ENCODE measurements around the gene PGLYRP1.

PGLYRP1 gene

DNA sequence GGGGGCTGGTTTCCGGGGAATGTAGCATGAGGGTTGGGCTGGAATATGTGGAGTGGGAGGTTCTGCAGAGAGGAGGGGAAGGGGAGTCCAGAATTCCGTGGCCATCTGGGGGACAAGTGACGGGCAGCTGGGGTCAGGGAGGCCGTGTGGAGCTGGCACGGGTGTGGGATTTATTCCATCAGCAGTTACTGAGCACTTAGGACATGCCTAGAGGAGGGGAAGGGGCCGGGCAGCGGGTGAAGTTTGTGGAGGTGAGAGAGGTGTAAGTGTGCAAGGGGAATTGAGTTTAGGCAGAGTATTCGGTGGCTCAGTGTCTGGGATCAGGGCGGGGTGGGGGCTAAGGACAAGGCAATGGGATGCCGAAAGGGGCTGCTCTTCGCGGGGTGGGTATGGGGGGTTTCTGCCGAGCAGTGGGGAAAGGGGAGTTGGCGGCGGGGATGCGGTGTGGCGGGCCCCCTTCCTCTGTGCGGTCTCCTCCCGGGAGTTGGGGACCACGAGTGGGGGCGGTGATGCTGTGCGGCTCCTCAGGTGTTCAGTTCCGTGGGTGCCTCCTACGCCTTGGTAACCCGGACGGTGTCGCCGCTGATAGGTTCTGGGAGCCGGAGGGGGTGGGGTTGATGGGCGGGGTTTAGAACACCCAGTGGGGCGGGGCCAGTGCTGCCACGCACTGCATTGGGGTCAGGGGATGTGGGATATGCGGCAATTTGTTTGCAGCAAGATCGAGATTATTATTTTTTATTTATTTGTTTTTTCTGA is 22.2 kb downstream of the PGLYRP1 start:
- H3K4me1 ChIP-seq: peaks cover 20 to 39% (median 29%) of the 10 kb centered on the region in 10 experiments
- peak overlapping the region; percentile 24 to 58 (median 51); a peak in 19 of 22 replicates for H3K4me2 ChIP-seq
- peaks cover 0 to 46% (median 15%) of the 10 kb centered on the region in 11 experiments; a peak in 15 of 22 replicates for H3K36me3 ChIP-seq
- no peak overlapping the region for H3K27ac ChIP-seq
- peaks cover 0 to 55% (median 36%) of the 10 kb centered on the region in 11 experiments; a peak in 19 of 22 replicates for H4K20me1 ChIP-seq
- H3K27me3 ChIP-seq: peaks cover 18 to 31% (median 28%) of the 10 kb centered on the region in 11 experiments
- no peaks in the 10 kb centered on the region for H3K9me3 ChIP-seq (replicated peaks in 1 of 11)
- H3K4me3 ChIP-seq: no peak overlapping the region
- TF ChIP-seq Cebpa-rat (IDR thresholded peaks at IDR 0.05): no peak
- H3K9ac ChIP-seq: no peak overlapping the region

- no peak overlapping the region for H3K27ac ChIP-seq
- peak overlapping the region; percentile 24 to 58 (median 51); a peak in 19 of 22 replicates for H3K4me2 ChIP-seq
- no peak overlapping the region for H3K4me3 ChIP-seq
- H3K9ac ChIP-seq: no peak overlapping the region
- H3K36me3 ChIP-seq: peaks cover 0 to 36% (median 14%) of the 10 kb centered on the region in 11 experiments; a peak in 15 of 22 replicates
- no peaks in the 10 kb centered on the region for H3K9me3 ChIP-seq (replicated peaks in 1 of 11)
- peaks cover 20 to 40% (median 30%) of the 10 kb centered on the region in 10 experiments for H3K4me1 ChIP-seq
- TF ChIP-seq Cebpa-rat (IDR thresholded peaks at IDR 0.05): no peak
- peaks cover 0 to 55% (median 36%) of the 10 kb centered on the region in 11 experiments; a peak in 19 of 22 replicates for H4K20me1 ChIP-seq
- peaks cover 18 to 31% (median 28%) of the 10 kb centered on the region in 11 experiments for H3K27me3 ChIP-seq
These were observed 23.2 kb downstream of the PGLYRP1 start for GRCh38 chr19:45999653-46000121.

- H3K27ac ChIP-seq: no peak overlapping the region
- no peak overlapping the region for H3K9ac ChIP-seq
- H3K9me3 ChIP-seq (replicated peaks in 1 of 11): no peaks in the 10 kb centered on the region
- peaks cover 18 to 31% (median 28%) of the 10 kb centered on the region in 11 experiments for H3K27me3 ChIP-seq
- peaks cover 0 to 28% (median 13%) of the 10 kb centered on the region in 11 experiments; a peak in 13 of 22 replicates for H3K36me3 ChIP-seq
- H4K20me1 ChIP-seq: peaks cover 0 to 55% (median 36%) of the 10 kb centered on the region in 11 experiments; a peak in 19 of 22 replicates
- H3K4me1 ChIP-seq: peaks cover 20 to 44% (median 36%) of the 10 kb centered on the region in 10 experiments
- TF ChIP-seq Cebpa-rat (IDR thresholded peaks at IDR 0.05): no peak
- H3K4me2 ChIP-seq: peak overlapping the region in 9 of 11 experiments; percentile 2 to 58 (median 50); a peak in 11 of 22 replicates
- H3K4me3 ChIP-seq: no peak overlapping the region
These were observed 24.0 kb downstream of the PGLYRP1 start for GRCh38 chr19:45998834-45999233.

GRCh38 chr19:45996933-45997332 is 25.9 kb downstream of the PGLYRP1 start:
- TF ChIP-seq Cebpa-rat (IDR thresholded peaks at IDR 0.05): no peak

GRCh38 chr19:45995715-45996385 is 27.0 kb downstream of the PGLYRP1 start:
- Histone ChIP-seq H3K9ac (peak overlapping the region; percentile 73 to 88 (median 82)), H3K27me3 (peaks cover 17 to 29% (median 27%) of the 10 kb centered on the region in 11 experiments), H3K9me3 (replicated peaks in 1 of 11) (no peaks in the 10 kb centered on the region), H4K20me1 (peaks cover 0 to 30% (median 28%) of the 10 kb centered on the region in 11 experiments; a peak in 19 of 22 replicates), H3K4me2 (peak overlapping the region; percentile 84 to 99 (median 94)), H3K4me3 (peak overlapping the region; percentile 71 to 85 (median 80)), H3K27ac (peak overlapping the region; percentile 37 to 79 (median 65); a peak in 21 of 22 replicates), H3K4me1 (peaks cover 20 to 44% (median 36%) of the 10 kb centered on the region in 10 experiments), H3K36me3 (peaks cover 0 to 15% (median 0%) of the 10 kb centered on the region in 11 experiments; a peak in 4 of 22 replicates)
- TF ChIP-seq Cebpa-rat (IDR thresholded peaks at IDR 0.05): no peak

More at GRCh38 chr19:45996933-45997332, 25.9 kb downstream of the PGLYRP1 start:
- H4K20me1 ChIP-seq: peaks cover 0 to 41% (median 36%) of the 10 kb centered on the region in 11 experiments; a peak in 19 of 22 replicates
- H3K4me3 ChIP-seq: no peak overlapping the region
- H3K27ac ChIP-seq: no peak overlapping the region
- peaks cover 0 to 15% (median 0%) of the 10 kb centered on the region in 11 experiments; a peak in 5 of 22 replicates for H3K36me3 ChIP-seq
- peak overlapping the region in 1 of 11 experiments; percentile 96; a peak in 1 of 22 replicates for H3K4me2 ChIP-seq
- H3K27me3 ChIP-seq: peaks cover 18 to 31% (median 28%) of the 10 kb centered on the region in 11 experiments
- no peak overlapping the region for H3K9ac ChIP-seq
- H3K9me3 ChIP-seq (replicated peaks in 1 of 11): no peaks in the 10 kb centered on the region
- peaks cover 20 to 44% (median 36%) of the 10 kb centered on the region in 10 experiments for H3K4me1 ChIP-seq

DNA sequence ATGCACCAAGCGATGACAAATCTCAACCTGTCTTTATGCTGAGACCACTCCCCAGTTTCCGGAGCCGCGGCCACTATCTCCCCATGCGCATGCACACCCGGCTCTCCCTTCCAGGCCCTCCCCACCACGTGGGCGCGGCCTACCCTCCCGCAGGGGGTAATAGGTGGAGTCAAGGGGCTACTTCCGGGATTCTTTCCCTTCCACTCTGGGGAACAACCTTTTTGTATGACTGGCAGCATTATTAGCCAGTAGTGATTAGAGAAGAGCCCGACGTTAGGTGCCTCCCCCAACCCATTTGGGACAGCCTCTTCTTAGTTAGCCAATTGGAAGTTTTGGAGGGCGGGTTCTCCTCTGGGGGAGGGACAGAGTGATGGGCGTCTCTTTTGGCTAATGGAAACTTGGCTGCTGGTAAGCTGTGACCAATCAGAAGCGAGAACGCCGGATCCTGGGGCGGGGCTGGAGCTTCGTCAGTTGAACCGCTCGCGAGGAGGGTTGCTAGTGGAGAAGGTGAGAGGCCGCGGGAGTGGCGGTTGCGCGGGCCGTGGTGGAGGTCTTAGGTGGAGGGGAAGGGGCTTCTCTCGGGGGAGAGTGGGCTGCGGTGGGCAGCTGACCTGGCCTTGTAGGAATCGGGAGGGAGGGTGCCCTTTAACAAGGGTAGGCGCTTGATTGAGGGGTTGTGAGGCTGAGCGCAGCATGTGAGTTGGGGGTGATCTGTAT is 27.7 kb downstream of the PGLYRP1 start, which contains the start of gene CCDC61:
TSS of gene CCDC61 (plus strand) at position 470 of the 717 bp plus-strand sequence. CDS start 7,552 bp downstream, outside the sequence.
- no peak for TF ChIP-seq Cebpa-rat (IDR thresholded peaks at IDR 0.05)
- H3K27ac ChIP-seq: peak within 1 kb of the TSS; percentile 37 to 79 (median 65); a peak in 21 of 22 replicates
- peaks cover 14 to 37% (median 32%) of the 10 kb centered on the region in 10 experiments for H3K4me1 ChIP-seq

DNA sequence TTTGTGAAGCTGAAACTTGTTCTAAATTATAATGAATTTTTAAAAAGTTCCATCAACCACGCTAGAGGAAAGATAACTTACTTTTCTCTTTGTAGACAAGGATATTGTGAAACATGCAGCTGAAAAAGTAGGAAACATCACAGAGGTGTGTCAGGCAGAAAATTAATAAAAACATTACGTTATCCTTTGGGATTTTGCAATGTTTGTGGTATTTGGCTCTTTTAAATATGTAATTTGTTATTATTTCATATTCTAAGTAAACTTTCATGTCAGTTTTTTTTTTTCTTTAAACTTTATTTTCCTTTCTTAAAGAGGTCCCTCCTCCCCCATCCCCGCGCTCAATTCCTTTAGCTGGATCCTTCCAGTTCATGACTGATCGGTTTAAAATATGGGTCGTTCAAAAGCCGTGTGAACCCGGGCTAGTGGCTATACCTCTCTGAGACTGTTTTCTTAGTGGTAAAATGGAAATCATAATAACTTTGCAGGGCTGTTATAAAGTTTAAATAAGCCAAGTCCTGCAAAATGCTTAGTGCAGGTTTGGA is 28.3 kb downstream of the PGLYRP1 start:
- no peak for TF ChIP-seq Cebpa-rat (IDR thresholded peaks at IDR 0.05)
- Histone ChIP-seq H3K4me1 (peaks cover 9 to 31% (median 26%) of the 10 kb centered on the region in 10 experiments), H3K4me2 (peak overlapping the region; percentile 62 to 90 (median 74)), H3K27ac (peak overlapping the region in 6 of 11 experiments; percentile 11 to 54 (median 35); a peak in 8 of 22 replicates), H3K9ac (peak overlapping the region; percentile 13 to 67 (median 54); a peak in 19 of 22 replicates), H3K36me3 (peaks cover 0 to 15% (median 0%) of the 10 kb centered on the region in 11 experiments; a peak in 4 of 22 replicates), H4K20me1 (peaks cover 0 to 18% (median 15%) of the 10 kb centered on the region in 11 experiments; a peak in 18 of 22 replicates), H3K27me3 (peaks cover 3 to 16% (median 13%) of the 10 kb centered on the region in 11 experiments), H3K9me3 (replicated peaks in 1 of 11) (no peaks in the 10 kb centered on the region), H3K4me3 (peak overlapping the region; percentile 51 to 79 (median 65))

More for the DNA sequence above, 27.7 kb downstream of the PGLYRP1 start, which contains the start of gene CCDC61:
- H4K20me1 ChIP-seq: peaks cover 0 to 24% (median 22%) of the 10 kb centered on the region in 11 experiments; a peak in 18 of 22 replicates
- H3K4me2 ChIP-seq: peak within 1 kb of the TSS; percentile 84 to 99 (median 94)
- peak within 1 kb of the TSS; percentile 73 to 88 (median 82) for H3K9ac ChIP-seq
- peaks cover 0 to 15% (median 0%) of the 10 kb centered on the region in 11 experiments; a peak in 4 of 22 replicates for H3K36me3 ChIP-seq
- peaks cover 10 to 22% (median 20%) of the 10 kb centered on the region in 11 experiments for H3K27me3 ChIP-seq
- peak within 1 kb of the TSS; percentile 71 to 85 (median 80) for H3K4me3 ChIP-seq
- no peaks in the 10 kb centered on the region for H3K9me3 ChIP-seq (replicated peaks in 1 of 11)
